WI38 (cell line): ENCODE measurements around the gene PLD5.
"Not testable (repeated sequence)": the region's sequence is repeated elsewhere in the genome, so short reads cannot be mapped to it uniquely, and the experiment has no call there.

ENCODE experiments used
- H3K4me3 ChIP-seq: 2 replicates; pipeline ENCODE4 v1.5.1; 2011; ENCODE audit warnings: low read depth, mild to moderate bottlenecking, control low read depth, low read length
- CTCF ChIP-seq: IDR thresholded peaks from 2 replicates; pipeline ENCODE4 v1.5.1; 2012; ENCODE audit warnings: low read depth, mild to moderate bottlenecking, control low read depth, low read length

PLD5 gene

DNA sequence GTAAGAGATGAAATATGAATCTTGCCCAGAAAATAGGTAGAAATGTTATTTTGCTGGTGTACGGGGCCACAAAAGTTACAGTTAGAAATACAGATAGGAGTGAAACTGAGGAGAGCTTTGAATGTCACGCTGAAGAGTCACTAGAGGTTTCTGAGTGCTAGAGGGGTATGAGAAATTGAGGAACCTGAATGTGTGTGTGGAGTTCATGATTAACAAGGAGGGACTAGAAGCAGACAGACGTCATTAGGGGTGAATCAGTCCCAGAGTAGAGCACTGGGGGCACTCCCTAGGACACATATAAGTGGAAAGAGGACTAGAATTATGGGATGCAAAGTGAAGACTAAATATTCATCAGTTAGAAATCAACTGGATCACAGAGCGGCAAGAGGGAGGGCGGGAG lies 336.7 kb downstream of the PLD5 start:
- no peak overlapping the region for H3K4me3 ChIP-seq
- no peak for TF ChIP-seq CTCF

GRCh38 chr1:242187171-242187570 lies 337.3 kb downstream of the PLD5 start:
- H3K4me3 ChIP-seq: no peak overlapping the region
- TF ChIP-seq CTCF: no peak

DNA sequence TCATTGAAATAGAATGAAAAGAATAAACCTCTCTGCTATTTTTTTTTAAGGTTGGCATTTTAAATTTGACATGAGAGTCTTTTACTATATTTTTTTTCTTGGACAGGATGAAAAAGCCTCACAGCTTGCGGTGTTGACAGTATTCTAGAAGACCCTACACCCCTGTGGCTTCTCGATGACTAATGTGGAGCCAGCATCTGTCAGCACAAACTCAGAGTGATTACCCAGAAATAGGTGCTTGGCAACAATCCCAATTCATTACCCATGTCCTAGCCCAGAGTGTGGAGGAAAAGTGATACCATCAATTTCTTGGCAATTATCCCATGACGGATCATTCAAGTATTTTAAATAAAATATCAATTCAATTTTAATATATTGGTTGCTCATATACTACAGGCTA lies 338.8 kb downstream of the PLD5 start:
- H3K4me3 ChIP-seq: no peak overlapping the region
- TF ChIP-seq CTCF: no peak

- no peak for TF ChIP-seq CTCF
- no peak overlapping the region for H3K4me3 ChIP-seq
These were observed 339.5 kb downstream of the PLD5 start for GRCh38 chr1:242184955-242185354.

- not testable (repeated sequence) for H3K4me3 ChIP-seq
These were observed 344.7 kb downstream of the PLD5 start for GRCh38 chr1:242179767-242180166.

GRCh38 chr1:242178924-242179708 lies 345.4 kb downstream of the PLD5 start:
- H3K4me3 ChIP-seq: no peak overlapping the region
- TF ChIP-seq CTCF: no peak

DNA sequence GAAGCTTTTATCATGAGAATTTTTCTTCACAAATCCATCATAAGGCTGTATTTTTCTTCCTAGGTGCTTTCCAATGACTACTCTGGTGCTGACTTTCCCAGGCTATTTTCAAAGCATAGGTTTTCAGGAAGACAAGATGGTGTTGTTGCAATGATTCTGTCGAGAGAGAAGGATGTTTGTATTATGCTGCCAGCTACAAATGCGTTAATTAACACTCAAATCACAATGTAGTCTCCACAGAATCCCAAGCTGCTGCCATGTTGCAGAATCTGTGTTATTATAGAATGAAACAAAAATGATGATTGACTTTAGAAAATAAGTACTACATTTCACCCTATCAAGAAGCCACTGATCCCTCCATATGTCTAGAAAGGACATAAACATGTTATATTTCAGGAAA lies 346.1 kb downstream of the PLD5 start:
- no peak for TF ChIP-seq CTCF
- no peak overlapping the region for H3K4me3 ChIP-seq

GRCh38 chr1:242162140-242162539 lies 362.4 kb downstream of the PLD5 start:
- H3K4me3 ChIP-seq: no peak overlapping the region
- no peak for TF ChIP-seq CTCF
